Activated naive CD4-positive, alpha-beta T cell treated with anti-CD3 and anti-CD28 coated beads, Interleukin-2, amount 10 ng/mL, durations not matched to agents 7 days and 5 days (primary cell): ENCODE data around the gene SP2.
A peak's percentile ranks its signal among the peaks of the same experiment; 100 is the strongest.
"Not testable (repeated sequence)": the region's sequence is repeated elsewhere in the genome, so short reads cannot be mapped to it uniquely, and the experiment has no call there.

Source experiments
- CTCF ChIA-PET: fragments of 350-600 bp; sonication (Branson Sonifier 250); formaldehyde crosslinking; loops from one replicate; lab custom pipeline; 2021; ENCODE audit warnings: antibody characterized with exemption; lab: Charles Lee
- DNase-seq: peaks from one replicate; pipeline ENCODE4 v3.0.0-alpha.2; 2020
- H3K27ac Mint-ChIP-seq: one replicate; pipeline ENCODE4 v1.8.0; 2021; ENCODE audit warnings: mild to moderate bottlenecking, moderate library complexity, mixed read lengths
- H3K27me3 Mint-ChIP-seq: one replicate; pipeline ENCODE4 v1.8.0; 2021; ENCODE audit warnings: mild to moderate bottlenecking, mixed read lengths
- H3K36me3 Mint-ChIP-seq: one replicate; pipeline ENCODE4 v1.8.0; 2021; ENCODE audit warnings: mixed read lengths
- H3K4me1 Mint-ChIP-seq: one replicate; pipeline ENCODE4 v1.8.0; 2021; ENCODE audit warnings: mixed read lengths
- H3K4me3 Mint-ChIP-seq: one replicate; pipeline ENCODE4 v1.8.0; 2021; ENCODE audit warnings: mild to moderate bottlenecking, moderate library complexity, mixed read lengths
- H3K9me3 Mint-ChIP-seq: one replicate; pipeline ENCODE4 v1.8.0; 2021; ENCODE audit warnings: mixed read lengths

SP2 gene

DNA sequence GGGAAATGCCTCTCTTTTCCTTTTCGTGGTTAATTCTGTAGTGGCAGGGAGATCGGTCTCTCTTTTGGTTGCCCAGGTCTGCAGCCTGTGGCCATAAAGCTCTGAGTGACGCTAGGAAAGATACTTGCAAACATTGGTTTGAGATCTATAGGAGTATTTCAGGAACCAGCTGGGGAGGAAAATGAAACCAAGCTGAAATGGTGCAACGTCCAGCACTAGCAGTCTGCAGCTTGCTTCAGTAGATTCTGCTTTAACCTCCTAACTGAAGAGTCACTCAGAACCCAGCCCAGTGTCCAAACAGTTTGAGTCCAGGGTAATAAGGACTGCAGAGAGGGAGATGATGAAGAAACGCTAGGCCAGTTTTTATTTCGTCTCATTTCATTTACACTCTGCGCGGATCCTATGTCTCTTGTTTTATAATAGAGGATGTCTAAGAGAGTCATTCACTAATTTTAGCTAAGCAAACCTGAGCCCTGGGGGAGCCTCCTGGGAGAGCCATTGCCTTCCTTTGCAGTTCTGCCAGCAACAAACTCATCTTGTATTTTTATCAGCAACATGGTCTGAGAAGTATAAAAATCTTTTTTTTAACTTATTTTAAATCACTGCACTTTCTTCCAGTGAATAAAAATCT, 12.0 kb downstream of the SP2 start:
- no peaks in the 10 kb centered on the region for H3K27me3 Mint-ChIP-seq
- no peak overlapping the region for H3K27ac Mint-ChIP-seq
- H3K36me3 Mint-ChIP-seq = peaks cover 26% of the 10 kb centered on the region
- CTCF ChIA-PET = interaction anchor here (0.9 to 1.7 kb wide), 3 partner anchors 21 to 41 kb away, joined by 3 to 5 read pairs (median 4); no protein-coding TSS in a partner anchor
- H3K4me3 Mint-ChIP-seq = no peak overlapping the region
- H3K9me3 Mint-ChIP-seq = no peaks in the 10 kb centered on the region
- DNase-seq = no peak
- peaks cover 19% of the 10 kb centered on the region for H3K4me1 Mint-ChIP-seq

DNA sequence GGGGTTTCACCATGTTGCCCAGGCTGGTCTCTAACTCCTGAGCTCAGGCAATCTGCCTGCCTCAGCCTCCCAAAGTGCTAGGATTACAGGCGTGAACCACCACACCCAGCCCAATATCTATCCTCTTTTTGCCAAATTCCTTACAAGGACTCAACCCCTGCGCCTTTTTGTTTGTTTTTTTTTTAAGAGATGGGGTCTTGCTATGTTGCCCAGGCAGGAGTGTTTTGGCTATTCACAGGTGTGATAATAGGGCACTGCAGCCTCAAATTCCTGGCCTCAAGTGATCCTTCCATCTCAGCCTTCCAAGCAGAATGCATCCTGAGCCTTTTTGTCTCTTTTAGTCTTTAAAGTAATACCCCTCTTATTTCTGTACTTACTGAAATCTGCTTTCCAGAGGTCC, 17.0 kb downstream of the SP2 start:
- Mint-ChIP-seq H3K4me3 (no peak overlapping the region), H3K9me3 (no peaks in the 10 kb centered on the region), H3K4me1 (peaks cover 8% of the 10 kb centered on the region), H3K36me3 (peaks cover 22% of the 10 kb centered on the region), H3K27me3 (no peaks in the 10 kb centered on the region), H3K27ac (no peak overlapping the region)
- CTCF ChIA-PET = no interaction called here
- DNase-seq = no peak

- H3K4me3 Mint-ChIP-seq = no peak overlapping the region
- peaks cover 10% of the 10 kb centered on the region for H3K4me1 Mint-ChIP-seq
- H3K9me3 Mint-ChIP-seq = no peaks in the 10 kb centered on the region
- CTCF ChIA-PET = interaction anchor here (1.7 kb wide), 1 partner anchor 33 kb away, joined by 4 read pairs; no protein-coding TSS in a partner anchor
- H3K27ac Mint-ChIP-seq = no peak overlapping the region
- H3K27me3 Mint-ChIP-seq = no peaks in the 10 kb centered on the region
- peaks cover 21% of the 10 kb centered on the region for H3K36me3 Mint-ChIP-seq
- no peak for DNase-seq
Observed at GRCh38 chr17:47914306-47914948, 18.4 kb downstream of the SP2 start.

GRCh38 chr17:47915776-47916398, 19.9 kb downstream of the SP2 start:
- Mint-ChIP-seq H3K27ac (no peak overlapping the region), H3K9me3 (no peaks in the 10 kb centered on the region), H3K4me3 (no peak overlapping the region), H3K27me3 (no peaks in the 10 kb centered on the region), H3K36me3 (peaks cover 23% of the 10 kb centered on the region), H3K4me1 (peaks cover 10% of the 10 kb centered on the region)
- DNase-seq = no peak
- CTCF ChIA-PET = interaction anchor here (1.4 kb wide), 1 partner anchor 31 kb away, joined by 3 read pairs; no protein-coding TSS in a partner anchor

DNA sequence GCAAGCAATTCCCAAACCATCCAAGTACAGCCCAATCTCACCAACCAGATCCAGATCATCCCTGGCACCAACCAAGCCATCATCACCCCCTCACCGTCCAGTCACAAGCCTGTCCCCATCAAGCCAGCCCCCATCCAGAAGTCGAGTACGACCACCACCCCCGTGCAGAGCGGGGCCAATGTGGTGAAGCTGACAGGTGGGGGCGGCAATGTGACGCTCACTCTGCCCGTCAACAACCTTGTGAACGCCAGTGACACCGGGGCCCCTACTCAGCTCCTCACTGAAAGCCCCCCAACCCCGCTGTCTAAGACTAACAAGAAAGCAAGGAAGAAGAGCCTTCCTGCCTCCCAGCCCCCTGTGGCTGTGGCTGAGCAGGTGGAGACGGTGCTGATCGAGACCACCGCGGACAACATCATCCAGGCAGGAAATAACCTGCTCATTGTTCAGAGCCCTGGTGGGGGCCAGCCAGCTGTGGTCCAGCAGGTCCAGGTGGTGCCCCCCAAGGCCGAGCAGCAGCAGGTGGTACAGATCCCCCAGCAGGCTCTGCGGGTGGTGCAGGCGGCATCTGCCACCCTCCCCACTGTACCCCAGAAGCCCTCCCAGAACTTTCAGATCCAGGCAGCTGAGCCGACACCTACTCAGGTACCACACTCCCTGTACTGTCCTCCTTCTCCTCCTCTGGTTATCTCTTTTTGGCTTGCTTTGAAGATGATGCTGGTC, 20.6 kb downstream of the SP2 start:
- Mint-ChIP-seq H3K9me3 (no peaks in the 10 kb centered on the region), H3K27me3 (no peaks in the 10 kb centered on the region), H3K27ac (no peak overlapping the region), H3K4me1 (peaks cover 10% of the 10 kb centered on the region), H3K4me3 (no peak overlapping the region), H3K36me3 (peaks cover 25% of the 10 kb centered on the region)
- CTCF ChIA-PET = interaction anchor here (1.4 kb wide), 1 partner anchor 30 kb away, joined by 3 read pairs; no protein-coding TSS in a partner anchor
- no peak for DNase-seq

- no peak overlapping the region for H3K27ac Mint-ChIP-seq
- CTCF ChIA-PET = interaction anchor here (1.4 kb wide), 1 partner anchor 29 kb away, joined by 3 read pairs; no protein-coding TSS in a partner anchor
Observed at GRCh38 chr17:47917581-47917980, 21.5 kb downstream of the SP2 start.

DNA sequence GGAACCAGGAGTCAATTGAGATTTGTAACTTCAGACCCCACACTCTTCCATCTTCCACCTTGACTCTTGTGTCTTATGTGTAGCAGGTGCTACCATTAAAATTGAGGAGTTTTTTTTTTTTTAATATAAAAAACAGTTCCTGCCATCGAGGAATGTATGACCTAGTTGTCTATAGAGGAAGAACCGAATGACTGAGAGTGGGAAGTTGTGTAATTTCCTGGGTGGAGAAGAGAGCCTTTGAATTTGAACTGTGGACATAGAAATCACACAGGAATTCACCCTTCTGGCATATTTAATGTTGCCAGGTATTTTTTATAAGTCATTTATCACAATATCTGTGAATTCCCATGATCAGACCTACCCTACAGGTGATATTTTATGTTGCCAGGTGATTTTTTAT, 22.0 kb downstream of the SP2 start:
- CTCF ChIA-PET = no interaction called here
- Mint-ChIP-seq H3K4me1 (peaks cover 10% of the 10 kb centered on the region), H3K27me3 (no peaks in the 10 kb centered on the region), H3K27ac (no peak overlapping the region), H3K9me3 (no peaks in the 10 kb centered on the region), H3K36me3 (peaks cover 33% of the 10 kb centered on the region), H3K4me3 (no peak overlapping the region)
- DNase-seq = no peak

More at GRCh38 chr17:47917581-47917980, 21.5 kb downstream of the SP2 start:
- H3K36me3 Mint-ChIP-seq = peaks cover 33% of the 10 kb centered on the region
- no peak for DNase-seq
- no peaks in the 10 kb centered on the region for H3K9me3 Mint-ChIP-seq
- H3K27me3 Mint-ChIP-seq = no peaks in the 10 kb centered on the region
- H3K4me3 Mint-ChIP-seq = no peak overlapping the region
- peaks cover 10% of the 10 kb centered on the region for H3K4me1 Mint-ChIP-seq

DNA sequence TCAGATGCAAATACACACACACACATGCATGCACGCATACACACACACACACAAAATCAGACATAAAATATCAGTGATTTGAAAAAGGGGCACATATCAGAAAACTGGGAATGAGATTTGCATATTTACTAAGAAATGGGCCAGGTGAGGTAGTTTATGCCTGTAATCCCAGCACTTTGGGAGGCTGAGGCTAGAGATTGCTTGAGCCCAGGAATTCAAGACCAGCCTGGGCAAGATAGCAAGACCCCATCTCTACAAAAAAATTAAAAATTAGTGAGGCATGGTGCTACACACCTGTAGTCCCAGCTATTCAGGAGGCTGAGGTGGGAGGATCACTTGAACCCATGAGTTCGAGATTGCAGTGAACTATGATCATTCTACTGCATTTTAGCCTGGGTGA, 23.0 kb downstream of the SP2 start:
- Mint-ChIP-seq H3K4me1 (peaks cover 10% of the 10 kb centered on the region), H3K27ac (no peak overlapping the region), H3K9me3 (no peaks in the 10 kb centered on the region), H3K36me3 (peaks cover 40% of the 10 kb centered on the region), H3K27me3 (no peaks in the 10 kb centered on the region), H3K4me3 (no peak overlapping the region)
- no peak for DNase-seq
- CTCF ChIA-PET = no interaction called here

DNA sequence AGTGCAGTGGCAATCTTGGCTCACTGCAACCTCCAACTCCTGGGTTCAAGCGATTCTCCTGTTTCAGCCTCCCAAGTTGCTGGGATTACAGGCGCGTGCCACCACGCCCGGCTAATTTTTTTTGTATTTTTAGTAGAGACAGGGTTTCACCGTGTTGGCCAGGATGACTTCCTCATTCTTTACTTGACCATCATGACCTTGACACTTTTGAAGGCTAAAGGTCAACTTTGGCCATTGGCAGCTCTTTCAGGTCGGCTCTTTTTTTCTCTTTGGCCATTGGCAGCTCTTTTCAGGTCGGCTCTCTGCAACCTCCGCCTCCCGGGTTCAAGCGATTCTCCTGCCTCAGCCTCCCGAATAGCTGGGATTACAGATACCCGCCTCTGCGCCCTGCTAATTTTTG, 23.9 kb downstream of the SP2 start:
- H3K9me3 Mint-ChIP-seq, H3K27ac Mint-ChIP-seq, H3K4me3 Mint-ChIP-seq, H3K27me3 Mint-ChIP-seq, DNase-seq, CTCF ChIA-PET: not testable (repeated sequence)
- Mint-ChIP-seq H3K36me3 (peaks cover 43% of the 10 kb centered on the region), H3K4me1 (peaks cover 10% of the 10 kb centered on the region)

GRCh38 chr17:47924785-47925677, 29.0 kb downstream of the SP2 start:
- H3K36me3 Mint-ChIP-seq = peaks cover 41% of the 10 kb centered on the region
- CTCF ChIA-PET = interaction anchor here (0.7 kb wide), 1 partner anchor 22 kb away, joined by 3 read pairs; no protein-coding TSS in a partner anchor

DNA sequence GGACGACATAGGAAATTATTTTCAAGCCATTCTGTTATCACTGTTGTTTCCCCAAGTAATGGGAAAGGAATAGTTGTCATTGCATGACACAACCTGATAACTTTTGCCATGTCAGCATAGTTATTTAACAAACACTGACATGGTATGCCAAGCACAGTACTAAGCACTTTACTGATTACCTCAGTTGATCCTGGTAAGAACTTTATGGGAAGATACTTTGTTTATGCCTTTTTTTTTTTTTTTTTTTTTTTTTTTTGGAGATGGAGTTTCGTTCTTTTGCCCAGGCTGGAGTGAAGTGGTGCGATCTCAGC, 29.6 kb downstream of the SP2 start:
- DNase-seq = no peak
- H3K9me3 Mint-ChIP-seq = no peaks in the 10 kb centered on the region
- CTCF ChIA-PET = no interaction called here
- H3K27me3 Mint-ChIP-seq = no peaks in the 10 kb centered on the region
- H3K36me3 Mint-ChIP-seq = peaks cover 44% of the 10 kb centered on the region
- H3K4me3 Mint-ChIP-seq = no peak overlapping the region
- no peaks in the 10 kb centered on the region for H3K4me1 Mint-ChIP-seq
- H3K27ac Mint-ChIP-seq = no peak overlapping the region

More at GRCh38 chr17:47924785-47925677, 29.0 kb downstream of the SP2 start:
- Mint-ChIP-seq H3K27me3 (no peaks in the 10 kb centered on the region), H3K4me3 (no peak overlapping the region), H3K4me1 (no peaks in the 10 kb centered on the region), H3K9me3 (no peaks in the 10 kb centered on the region), H3K27ac (no peak overlapping the region)
- no peak for DNase-seq

- CTCF ChIA-PET = no interaction called here
- H3K36me3 Mint-ChIP-seq = peaks cover 35% of the 10 kb centered on the region
- no peaks in the 10 kb centered on the region for H3K27me3 Mint-ChIP-seq
- no peaks in the 10 kb centered on the region for H3K9me3 Mint-ChIP-seq
- no peak overlapping the region for H3K4me3 Mint-ChIP-seq
- no peaks in the 10 kb centered on the region for H3K4me1 Mint-ChIP-seq
- no peak for DNase-seq
- peak overlapping the region; percentile 58 for H3K27ac Mint-ChIP-seq
Observed at GRCh38 chr17:47927821-47928400, 31.9 kb downstream of the SP2 start.

DNA sequence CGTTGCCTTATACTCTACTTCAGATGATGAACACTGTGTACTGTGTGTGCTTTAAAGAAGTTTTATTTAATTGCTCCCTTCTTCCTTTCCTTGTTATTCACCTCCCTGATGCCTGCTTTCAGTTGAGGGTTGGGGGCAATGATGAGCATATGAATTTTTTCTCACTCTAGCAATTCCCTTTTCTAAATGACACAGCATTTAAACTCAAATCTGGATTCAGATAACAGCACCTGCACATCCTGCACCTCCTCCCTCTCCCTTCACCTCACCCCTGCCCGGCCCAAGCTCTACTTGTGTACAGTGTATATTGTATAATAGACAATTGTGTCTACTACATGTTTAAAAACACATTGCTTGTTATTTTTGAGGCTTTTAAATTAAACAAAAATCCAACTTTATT, 32.4 kb downstream of the SP2 start:
- Mint-ChIP-seq H3K27me3 (no peaks in the 10 kb centered on the region), H3K36me3 (peaks cover 32% of the 10 kb centered on the region), H3K27ac (no peak overlapping the region), H3K4me1 (no peaks in the 10 kb centered on the region), H3K4me3 (no peak overlapping the region), H3K9me3 (no peaks in the 10 kb centered on the region)
- no peak for DNase-seq
- CTCF ChIA-PET = no interaction called here
